Measurements from ENCODE around the gene CHTF18.

Gene CHTF18

DNA sequence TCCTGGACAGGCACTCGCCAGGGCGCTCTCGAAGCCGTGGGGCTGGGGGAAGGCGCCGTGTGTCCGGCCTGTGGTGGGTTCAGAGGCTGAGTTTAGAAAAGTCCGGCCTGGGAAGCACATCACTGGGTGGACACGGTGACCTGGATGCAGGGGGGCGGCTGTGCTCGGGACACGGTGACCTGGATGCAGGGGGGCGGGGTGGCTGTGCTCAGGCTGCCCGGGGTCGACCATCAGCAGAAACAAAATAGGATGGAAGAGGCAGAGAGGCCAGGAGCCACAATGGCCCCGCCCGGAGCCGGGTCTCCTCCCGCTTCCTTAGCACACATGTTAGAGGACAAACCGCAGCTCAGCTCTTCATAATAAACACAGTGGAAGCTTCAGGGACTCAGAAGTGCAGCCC, 55.4 kb downstream of the CHTF18 start:
- Mint-ChIP-seq H3K27me3 (no peaks in the 10 kb centered on the region), H3K4me3 (no peak overlapping the region), H3K27ac (no peak overlapping the region), H3K36me3 (no peaks in the 10 kb centered on the region), H3K4me1 (ENCODE audit: low read depth) (no peaks in the 10 kb centered on the region), H3K9me3 (ENCODE audit: low read depth) (no peaks in the 10 kb centered on the region)

DNA sequence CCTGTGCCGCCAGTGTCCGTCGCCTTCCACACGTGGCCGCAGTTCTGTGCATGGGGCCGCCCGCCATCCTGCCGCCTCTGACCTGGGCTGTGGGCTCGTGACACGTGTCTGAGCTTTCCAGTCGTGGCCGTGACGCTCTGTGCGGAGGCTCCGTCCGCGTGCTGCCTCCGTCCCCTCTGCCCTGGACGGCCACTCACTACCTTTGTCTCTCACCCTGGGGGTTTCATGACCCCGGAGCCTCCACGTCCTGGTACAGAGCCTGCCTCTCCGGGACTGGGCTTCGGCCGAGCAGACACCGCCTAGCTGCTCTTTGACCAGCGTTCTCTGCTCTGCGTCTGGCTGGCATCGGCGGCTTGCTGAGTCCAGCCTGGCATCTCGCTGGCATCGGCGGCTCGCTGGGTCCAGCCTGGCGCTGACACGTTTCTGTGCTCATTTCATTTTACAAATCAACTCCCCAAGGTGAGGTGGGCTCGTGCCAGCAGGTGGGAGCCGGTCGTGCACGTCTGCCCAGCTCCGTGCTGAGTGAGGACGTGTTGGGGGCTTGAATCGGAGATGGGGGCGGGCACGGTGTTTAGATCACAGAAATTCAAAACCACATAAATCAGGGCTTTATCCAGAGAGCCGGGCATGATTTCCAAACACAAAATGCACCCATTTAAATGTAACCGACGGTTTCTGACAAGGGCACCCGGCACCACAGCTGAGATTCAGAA, 56.4 kb downstream of the CHTF18 start:
- no peaks in the 10 kb centered on the region for H3K36me3 Mint-ChIP-seq
- no peak overlapping the region for H3K4me3 Mint-ChIP-seq
- H3K4me1 Mint-ChIP-seq (ENCODE audit: low read depth): no peaks in the 10 kb centered on the region
- H3K27me3 Mint-ChIP-seq: no peaks in the 10 kb centered on the region
- no peaks in the 10 kb centered on the region for H3K9me3 Mint-ChIP-seq (ENCODE audit: low read depth)
- no peak overlapping the region for H3K27ac Mint-ChIP-seq

GRCh38 chr16:845351-845745, 56.9 kb downstream of the CHTF18 start:
- Mint-ChIP-seq H3K27me3 (no peaks in the 10 kb centered on the region), H3K9me3 (ENCODE audit: low read depth) (no peaks in the 10 kb centered on the region), H3K36me3 (no peaks in the 10 kb centered on the region), H3K4me3 (no peak overlapping the region), H3K4me1 (ENCODE audit: low read depth) (no peaks in the 10 kb centered on the region), H3K27ac (no peak overlapping the region)

DNA sequence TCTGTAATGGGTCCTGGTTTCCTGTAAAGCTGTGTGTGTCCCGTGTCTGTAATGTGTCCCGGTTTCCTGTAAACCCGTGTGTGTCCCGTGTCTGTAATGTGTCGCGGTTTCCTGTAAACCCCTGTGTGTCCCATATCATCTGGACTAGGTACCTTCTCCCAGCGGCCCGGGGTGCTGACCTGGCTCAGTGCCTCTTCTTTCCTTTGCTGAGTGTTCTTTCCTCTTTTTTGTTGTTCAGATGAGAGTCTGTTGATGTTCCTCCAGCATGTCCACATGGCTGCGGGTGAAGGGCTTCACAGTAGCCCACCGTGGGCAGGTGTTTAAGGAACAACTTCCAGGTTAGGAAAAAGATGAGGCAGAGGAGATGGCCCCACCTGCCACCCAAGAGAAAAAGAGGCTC, 58.7 kb downstream of the CHTF18 start:
- Mint-ChIP-seq H3K27me3 (no peaks in the 10 kb centered on the region), H3K4me3 (no peak overlapping the region), H3K36me3 (no peaks in the 10 kb centered on the region), H3K9me3 (ENCODE audit: low read depth) (no peaks in the 10 kb centered on the region), H3K27ac (no peak overlapping the region), H3K4me1 (ENCODE audit: low read depth) (no peaks in the 10 kb centered on the region)
